Stimulated activated CD4-positive, alpha-beta T cell treated with anti-CD3 and anti-CD28 coated beads, Interleukin-1b, Interleukin-23, amount 100 ng/mL, for 24 hours (primary cell): ENCODE measurements around the gene C1QTNF8.

Experiments used
- DNase-seq, 4 experiments: peaks; one replicate each; pipeline ENCODE4 v3.0.0-alpha.2; 2020; ENCODE audit warnings: low read depth in 4 of 4, low spot score in 1 of 4

Gene C1QTNF8

GRCh38 chr16:1047801-1048200, 48.2 kb downstream of the C1QTNF8 start:
- no peak for DNase-seq

- DNase-seq: no peak
Measured at GRCh38 chr16:1047123-1047522, 48.9 kb downstream of the C1QTNF8 start.

- no peak for DNase-seq
Measured at GRCh38 chr16:1045993-1046911, 49.8 kb downstream of the C1QTNF8 start.

- DNase-seq: no peak
Measured at GRCh38 chr16:1045310-1045992, 50.6 kb downstream of the C1QTNF8 start.

- DNase-seq: no peak
Measured at GRCh38 chr16:1044460-1045309, 51.4 kb downstream of the C1QTNF8 start.

GRCh38 chr16:1043881-1044451, 52.1 kb downstream of the C1QTNF8 start:
- no peak for DNase-seq

GRCh38 chr16:1042866-1043265, 53.2 kb downstream of the C1QTNF8 start:
- DNase-seq: no peak

- no peak for DNase-seq
Measured at GRCh38 chr16:1042049-1042744, 53.8 kb downstream of the C1QTNF8 start.

GRCh38 chr16:1040346-1040745, 55.7 kb downstream of the C1QTNF8 start:
- no peak for DNase-seq

GRCh38 chr16:1039762-1040161, 56.3 kb downstream of the C1QTNF8 start:
- no peak for DNase-seq

- DNase-seq: no peak
Measured at GRCh38 chr16:1038932-1039331, 57.1 kb downstream of the C1QTNF8 start.
